Measurements from ENCODE around the gene MLX.
A peak's percentile ranks its signal among the peaks of the same experiment; 100 is the strongest.
"Not testable (repeated sequence)": the region's sequence is repeated elsewhere in the genome, so short reads cannot be mapped to it uniquely, and the experiment has no call there.

The MLX gene

GRCh38 chr17:42555122-42555622, 11.7 kb upstream of the MLX start:
- DNase-seq (ENCODE audit: low spot score): no peak

DNA sequence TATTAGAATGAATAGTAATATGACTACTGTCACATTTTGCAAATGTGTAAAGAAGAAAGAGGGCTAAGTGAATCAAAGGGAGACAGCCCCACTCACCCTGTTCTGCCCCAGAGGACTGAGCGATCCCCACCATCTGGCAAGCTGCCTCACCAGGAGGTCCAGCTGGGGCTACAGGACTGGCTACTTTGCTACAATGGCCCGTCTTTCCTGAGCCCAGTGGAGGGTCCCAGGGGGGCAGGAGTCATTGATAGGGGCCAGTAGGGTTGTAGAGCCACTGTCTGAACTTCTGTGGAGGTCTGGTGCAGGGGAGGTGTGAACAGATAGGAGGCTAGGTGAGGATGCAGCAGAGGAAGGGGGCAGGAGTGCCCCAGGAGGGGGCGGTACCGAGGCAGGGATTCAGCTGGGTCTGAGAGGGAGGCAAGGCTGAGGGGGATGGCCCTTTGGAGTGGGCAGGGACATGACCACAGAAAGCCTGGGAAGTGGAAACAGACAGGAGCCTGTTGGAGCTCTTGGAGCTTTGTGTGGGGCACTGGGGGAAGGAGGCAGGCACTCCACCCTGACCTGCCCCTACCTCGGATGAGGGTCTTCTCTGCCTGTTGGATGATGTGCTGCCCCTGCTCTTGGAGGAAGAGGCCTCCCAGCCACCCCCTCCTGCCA, 10.8 kb upstream of the MLX start:
- DNase-seq (ENCODE audit: low spot score): not testable (repeated sequence)

DNA sequence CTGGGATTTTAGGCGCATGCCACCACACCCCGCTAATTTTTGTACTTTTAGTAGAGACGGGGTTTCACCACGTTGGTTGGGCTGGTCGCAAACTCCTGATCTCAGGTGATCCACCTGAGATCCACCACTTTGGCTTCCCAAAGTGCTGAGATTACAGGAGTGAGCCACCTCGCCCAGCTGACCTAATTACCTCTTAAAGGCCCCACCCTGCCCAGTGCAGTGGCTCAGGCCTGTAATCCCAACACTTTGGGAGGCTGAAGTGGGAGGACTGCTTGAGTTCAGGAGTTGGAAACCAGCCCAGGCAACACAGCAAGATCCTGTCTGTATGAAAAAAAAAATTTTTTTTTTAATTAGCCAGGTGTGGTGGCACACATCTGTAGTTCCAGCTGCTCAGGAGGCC, 7.8 kb upstream of the MLX start:
- no peak for DNase-seq (ENCODE audit: low spot score)

DNA sequence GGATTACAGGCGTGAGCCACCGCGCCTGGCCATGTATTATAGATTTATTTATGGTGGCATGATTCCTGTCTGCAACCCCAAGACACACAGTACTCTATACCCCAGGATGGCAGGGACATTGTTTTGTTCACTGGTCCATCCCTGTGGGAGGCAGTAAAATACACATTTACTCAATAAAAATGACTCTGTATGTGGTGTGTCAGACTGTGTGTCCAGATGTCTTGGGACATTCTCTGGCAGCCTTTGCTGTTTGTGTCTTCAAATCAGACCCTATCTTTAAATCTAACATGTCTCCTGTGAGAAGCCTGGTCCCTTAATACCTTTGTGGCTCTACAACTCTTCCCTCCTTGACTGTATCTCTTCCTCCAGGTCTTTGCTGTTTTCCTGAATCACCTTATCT, 6.7 kb upstream of the MLX start:
- no peak for DNase-seq (ENCODE audit: low spot score)

- DNase-seq (ENCODE audit: low spot score): peak; percentile 98
Measured at GRCh38 chr17:42561897-42562387, 5.0 kb upstream of the MLX start, which contains the start of gene COASY. COASY (plus strand) TSS chr17:42562148; CDS start chr17:42562623, 475 bp downstream.

- peak; percentile 46 for DNase-seq (ENCODE audit: low spot score)
Measured at GRCh38 chr17:42562388-42563142, 4.3 kb upstream of the MLX start.

GRCh38 chr17:42563143-42563509, 3.8 kb upstream of the MLX start:
- DNase-seq (ENCODE audit: low spot score): no peak

DNA sequence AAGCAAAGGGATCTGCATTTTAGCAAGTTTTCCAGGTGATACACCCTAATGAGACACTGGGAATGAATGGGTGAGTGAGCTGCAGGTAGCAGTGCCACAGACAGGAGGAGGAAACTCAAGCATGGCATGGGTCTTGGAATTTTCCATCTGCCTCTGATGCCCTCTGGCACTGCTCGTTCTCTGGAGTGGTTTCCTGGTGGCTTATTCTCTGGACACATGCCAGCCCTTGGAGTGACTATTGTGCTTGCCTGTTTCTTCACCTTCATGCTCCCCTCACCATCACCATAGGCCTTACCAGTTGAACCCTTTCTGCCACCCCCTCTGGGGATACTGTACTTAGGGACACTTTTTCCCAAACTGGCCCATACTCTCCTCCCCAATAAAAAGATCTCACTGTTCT, 3.4 kb upstream of the MLX start:
- DNase-seq (ENCODE audit: low spot score): no peak

DNA sequence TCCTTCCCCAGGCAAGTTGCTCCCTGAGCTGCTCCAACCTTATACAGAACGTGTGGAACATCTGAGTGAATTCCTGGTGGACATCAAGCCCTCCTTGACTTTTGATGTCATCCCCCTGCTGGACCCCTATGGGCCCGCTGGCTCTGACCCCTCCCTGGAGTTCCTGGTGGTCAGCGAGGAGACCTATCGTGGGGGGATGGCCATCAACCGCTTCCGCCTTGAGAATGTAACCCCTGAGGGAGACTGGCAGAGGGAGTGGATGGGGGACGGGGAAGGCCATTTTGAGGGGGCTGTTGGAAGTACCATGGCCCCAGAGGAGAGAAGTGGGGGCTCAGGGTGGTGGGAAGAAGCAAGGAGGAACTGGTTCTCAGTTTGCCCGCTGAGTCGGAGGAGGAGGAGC, 3.0 kb upstream of the MLX start:
- DNase-seq (ENCODE audit: low spot score): no peak

GRCh38 chr17:42564815-42565522, 1.9 kb upstream of the MLX start:
- DNase-seq (ENCODE audit: low spot score): no peak

- no peak for DNase-seq (ENCODE audit: low spot score)
Measured at GRCh38 chr17:42565523-42566214, 1.2 kb upstream of the MLX start.

- DNase-seq (ENCODE audit: low spot score): no peak
Measured at GRCh38 chr17:42566215-42566882, 551 bp upstream of the MLX start.

DNA sequence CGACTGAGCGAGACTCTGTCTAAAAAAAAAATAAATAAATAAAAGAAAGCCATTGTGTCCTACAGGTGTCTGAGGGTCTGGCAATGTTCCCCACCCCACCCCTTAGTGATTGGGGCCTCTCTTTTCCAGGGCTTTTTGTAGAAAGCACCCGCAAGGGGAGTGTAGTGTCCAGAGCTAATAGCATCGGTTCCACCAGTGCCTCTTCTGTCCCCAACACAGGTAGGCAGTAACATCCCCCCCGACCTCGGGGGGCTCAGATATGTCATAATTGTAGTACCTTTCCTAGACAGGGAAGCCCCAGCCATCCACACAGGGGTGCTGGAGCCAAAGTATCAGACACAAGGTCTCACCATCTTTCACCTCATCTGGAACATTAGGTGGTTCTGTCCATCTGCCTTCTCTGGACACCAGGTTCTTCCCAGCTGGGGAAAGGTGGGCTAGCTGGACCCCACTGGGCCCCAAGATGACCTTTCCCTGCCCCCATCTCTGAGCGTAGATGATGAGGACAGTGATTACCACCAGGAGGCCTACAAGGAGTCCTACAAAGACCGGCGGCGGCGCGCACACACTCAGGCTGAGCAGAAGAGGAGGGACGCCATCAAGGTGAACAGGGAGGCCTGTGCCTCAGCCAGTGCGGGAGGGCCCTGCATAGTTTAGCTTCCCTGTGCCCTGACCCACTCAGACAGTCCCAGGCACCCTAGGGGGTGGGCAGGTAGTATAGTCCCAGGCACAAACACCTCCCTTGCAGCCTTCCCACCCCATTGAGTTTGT, 1.6 kb downstream of the MLX start:
- no peak for DNase-seq (ENCODE audit: low spot score)

- no peak for DNase-seq (ENCODE audit: low spot score)
Measured at GRCh38 chr17:42571435-42572225, 4.7 kb downstream of the MLX start.

GRCh38 chr17:42573095-42573494, 6.2 kb downstream of the MLX start:
- no peak for DNase-seq (ENCODE audit: low spot score)

GRCh38 chr17:42574463-42574862, 7.6 kb downstream of the MLX start:
- no peak for DNase-seq (ENCODE audit: low spot score)

GRCh38 chr17:42577140-42577531, 10.2 kb downstream of the MLX start:
- no peak for DNase-seq (ENCODE audit: low spot score)

- peak; percentile 96 for DNase-seq (ENCODE audit: low spot score)
Measured at GRCh38 chr17:42577532-42578281, 10.8 kb downstream of the MLX start, which contains the start of gene PSMC3IP. PSMC3IP (minus strand) TSS chr17:42577729; CDS start chr17:42577686, 43 bp downstream.

- DNase-seq (ENCODE audit: low spot score): peak; percentile 80
Measured at GRCh38 chr17:42578282-42578869, 11.5 kb downstream of the MLX start.

All from AG08396 (cell line).